Erythroblast (primary cell): ENCODE results near the gene OSBPL5.

ENCODE experiments used
- GATA1 ChIP-seq: IDR thresholded peaks from 2 replicates; pipeline ENCODE4 v1.6.1; 2011; ENCODE audit warnings: low read depth, mild to moderate bottlenecking, control low read depth, low read length, moderate library complexity
- POLR2A ChIP-seq: IDR thresholded peaks from 2 replicates; pipeline ENCODE4 v1.6.1; 2011; ENCODE audit warnings: mild to moderate bottlenecking, low read length

- TF ChIP-seq POLR2A (no peak), GATA1 (no peak)
These were observed 1.4 kb upstream of the OSBPL5 start for GRCh38 chr11:3166268-3167142.
